ENCODE results near the gene TNNI3K.

The TNNI3K gene

GRCh38 chr1:74395571-74395970, 160.4 kb downstream of the TNNI3K start:
- no peak for DNase-seq

GRCh38 chr1:74396462-74396861, 161.3 kb downstream of the TNNI3K start:
- DNase-seq: no peak

- DNase-seq: no peak
These were observed 161.7 kb downstream of the TNNI3K start for GRCh38 chr1:74396933-74397332.

- DNase-seq: no peak
These were observed 164.1 kb downstream of the TNNI3K start for GRCh38 chr1:74399249-74399648.

- DNase-seq: no peak
These were observed 167.7 kb downstream of the TNNI3K start for GRCh38 chr1:74402873-74403272.

- no peak for DNase-seq
These were observed 168.4 kb downstream of the TNNI3K start for GRCh38 chr1:74403606-74404005.

GRCh38 chr1:74406759-74407158, 171.6 kb downstream of the TNNI3K start:
- no peak for DNase-seq

- DNase-seq: no peak
These were observed 172.7 kb downstream of the TNNI3K start for GRCh38 chr1:74407902-74408301.

GRCh38 chr1:74412244-74412643, 177.1 kb downstream of the TNNI3K start:
- DNase-seq: no peak

GRCh38 chr1:74415935-74416334, 180.7 kb downstream of the TNNI3K start:
- no peak for DNase-seq

GRCh38 chr1:74419611-74420010, 184.4 kb downstream of the TNNI3K start:
- no peak for DNase-seq

- DNase-seq: no peak
These were observed 185.3 kb downstream of the TNNI3K start for GRCh38 chr1:74420467-74420866.

- peak; percentile 81 for DNase-seq
These were observed 187.5 kb downstream of the TNNI3K start for GRCh38 chr1:74422421-74423292.

GRCh38 chr1:74423471-74423870, 188.3 kb downstream of the TNNI3K start:
- DNase-seq: no peak

- no peak for DNase-seq
These were observed 190.5 kb downstream of the TNNI3K start for GRCh38 chr1:74425676-74426075.

GRCh38 chr1:74426208-74426937, 191.2 kb downstream of the TNNI3K start:
- DNase-seq: no peak

- peak; percentile 54 for DNase-seq
These were observed 192.5 kb downstream of the TNNI3K start for GRCh38 chr1:74427681-74428080.

- no peak for DNase-seq
These were observed 194.4 kb downstream of the TNNI3K start for GRCh38 chr1:74429580-74429979.

- no peak for DNase-seq
These were observed 195.3 kb downstream of the TNNI3K start for GRCh38 chr1:74430342-74430934.

- no peak for DNase-seq
These were observed 196.3 kb downstream of the TNNI3K start for GRCh38 chr1:74431531-74431930.

GRCh38 chr1:74432325-74432724, 197.1 kb downstream of the TNNI3K start:
- DNase-seq: no peak

GRCh38 chr1:74434321-74434720, 199.1 kb downstream of the TNNI3K start:
- DNase-seq: no peak

GRCh38 chr1:74436078-74436477, 200.9 kb downstream of the TNNI3K start:
- DNase-seq: no peak

- no peak for DNase-seq
These were observed 201.8 kb downstream of the TNNI3K start for GRCh38 chr1:74437035-74437434.

All from DMS79 (cell line).